Measurements from ENCODE around the gene ACP3.
"Not testable (repeated sequence)": the region's sequence is repeated elsewhere in the genome, so short reads cannot be mapped to it uniquely, and the experiment has no call there.

Gene ACP3

GRCh38 chr3:132288357-132288756, 28.9 kb upstream of the ACP3 start:
- H3K27me3 ChIP-seq (ENCODE audit: control insufficient read depth, insufficient read depth, low read length) = no peaks in the 10 kb centered on the region
- no peak overlapping the region for H3K9ac ChIP-seq (ENCODE audit: low read length)
- peaks cover 13% of the 10 kb centered on the region for H3K9me3 ChIP-seq (ENCODE audit: control insufficient read depth, insufficient read depth, low read depth, low read length)
- no peak overlapping the region for H3K4me3 ChIP-seq (ENCODE audit: low read depth, low read length)
- no peaks in the 10 kb centered on the region for H3K36me3 ChIP-seq (ENCODE audit: control insufficient read depth, insufficient read depth, low read length)
- H3K27ac ChIP-seq (ENCODE audit: low read depth, low read length) = no peak overlapping the region
- H3K4me1 ChIP-seq (ENCODE audit: control insufficient read depth, insufficient read depth, low read length) = peaks cover 30% of the 10 kb centered on the region

DNA sequence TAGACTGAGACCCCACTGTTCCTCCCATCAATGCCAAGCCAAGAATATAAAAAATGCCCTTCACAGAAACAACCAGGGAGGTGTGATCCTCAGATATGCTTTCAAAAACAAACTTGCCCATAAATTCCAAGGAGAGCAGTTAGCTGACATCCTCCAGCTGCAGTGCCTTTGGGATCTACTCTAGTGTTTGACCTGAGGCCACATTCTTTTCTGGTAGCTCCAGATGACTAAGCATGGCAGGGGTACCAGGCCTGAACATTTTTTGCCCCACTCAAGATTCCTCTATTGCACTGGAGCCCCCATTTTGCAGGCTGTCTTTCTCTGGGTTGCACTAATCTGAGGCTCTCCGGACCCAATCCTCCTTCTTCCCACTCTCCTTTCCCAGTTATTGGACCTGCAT, 27.9 kb upstream of the ACP3 start:
- Histone ChIP-seq H3K27me3 (ENCODE audit: control insufficient read depth, insufficient read depth, low read length) (no peaks in the 10 kb centered on the region), H3K27ac (ENCODE audit: low read depth, low read length) (no peak overlapping the region), H3K9ac (ENCODE audit: low read length) (no peak overlapping the region), H3K4me1 (ENCODE audit: control insufficient read depth, insufficient read depth, low read length) (peaks cover 20% of the 10 kb centered on the region), H3K9me3 (ENCODE audit: control insufficient read depth, insufficient read depth, low read depth, low read length) (peaks cover 13% of the 10 kb centered on the region), H3K36me3 (ENCODE audit: control insufficient read depth, insufficient read depth, low read length) (no peaks in the 10 kb centered on the region), H3K4me3 (ENCODE audit: low read depth, low read length) (no peak overlapping the region)

GRCh38 chr3:132290833-132291232, 26.4 kb upstream of the ACP3 start:
- peaks cover 23% of the 10 kb centered on the region for H3K9me3 ChIP-seq (ENCODE audit: control insufficient read depth, insufficient read depth, low read depth, low read length)
- no peaks in the 10 kb centered on the region for H3K27me3 ChIP-seq (ENCODE audit: control insufficient read depth, insufficient read depth, low read length)
- no peaks in the 10 kb centered on the region for H3K36me3 ChIP-seq (ENCODE audit: control insufficient read depth, insufficient read depth, low read length)
- H3K27ac ChIP-seq (ENCODE audit: low read depth, low read length) = no peak overlapping the region
- H3K4me1 ChIP-seq (ENCODE audit: control insufficient read depth, insufficient read depth, low read length) = peaks cover 6% of the 10 kb centered on the region
- H3K9ac ChIP-seq (ENCODE audit: low read length) = no peak overlapping the region
- H3K4me3 ChIP-seq (ENCODE audit: low read depth, low read length) = no peak overlapping the region

- peaks cover 34% of the 10 kb centered on the region for H3K9me3 ChIP-seq (ENCODE audit: control insufficient read depth, insufficient read depth, low read depth, low read length)
- no peaks in the 10 kb centered on the region for H3K4me1 ChIP-seq (ENCODE audit: control insufficient read depth, insufficient read depth, low read length)
- H3K27ac ChIP-seq (ENCODE audit: low read depth, low read length) = no peak overlapping the region
- H3K4me3 ChIP-seq (ENCODE audit: low read depth, low read length) = no peak overlapping the region
- no peak overlapping the region for H3K9ac ChIP-seq (ENCODE audit: low read length)
- H3K27me3 ChIP-seq (ENCODE audit: control insufficient read depth, insufficient read depth, low read length) = no peaks in the 10 kb centered on the region
- no peaks in the 10 kb centered on the region for H3K36me3 ChIP-seq (ENCODE audit: control insufficient read depth, insufficient read depth, low read length)
Observed at GRCh38 chr3:132292042-132292441, 25.2 kb upstream of the ACP3 start.

DNA sequence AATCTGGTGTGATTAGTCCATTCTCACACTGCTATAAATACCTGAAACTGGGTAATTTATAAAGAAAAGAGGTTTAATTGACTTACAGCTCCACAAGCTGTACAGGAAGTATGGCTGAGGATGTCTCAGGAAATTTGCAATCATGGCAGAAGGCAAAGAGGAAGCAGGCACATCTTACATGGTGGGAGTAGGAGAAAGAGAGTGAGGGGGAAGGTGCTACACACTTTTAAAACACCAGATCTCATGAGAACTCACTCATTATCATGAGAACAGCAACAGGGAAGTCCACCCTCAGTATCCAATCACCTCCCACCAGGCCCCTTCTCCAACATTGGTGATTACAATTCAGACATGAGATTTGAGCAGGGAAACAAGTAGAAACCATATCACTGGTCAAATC, 24.0 kb upstream of the ACP3 start:
- no peak overlapping the region for H3K4me3 ChIP-seq (ENCODE audit: low read depth, low read length)
- no peaks in the 10 kb centered on the region for H3K4me1 ChIP-seq (ENCODE audit: control insufficient read depth, insufficient read depth, low read length)
- H3K9ac ChIP-seq (ENCODE audit: low read length) = no peak overlapping the region
- no peaks in the 10 kb centered on the region for H3K27me3 ChIP-seq (ENCODE audit: control insufficient read depth, insufficient read depth, low read length)
- H3K9me3 ChIP-seq (ENCODE audit: control insufficient read depth, insufficient read depth, low read depth, low read length) = peaks cover 27% of the 10 kb centered on the region
- no peaks in the 10 kb centered on the region for H3K36me3 ChIP-seq (ENCODE audit: control insufficient read depth, insufficient read depth, low read length)
- H3K27ac ChIP-seq (ENCODE audit: low read depth, low read length) = no peak overlapping the region

DNA sequence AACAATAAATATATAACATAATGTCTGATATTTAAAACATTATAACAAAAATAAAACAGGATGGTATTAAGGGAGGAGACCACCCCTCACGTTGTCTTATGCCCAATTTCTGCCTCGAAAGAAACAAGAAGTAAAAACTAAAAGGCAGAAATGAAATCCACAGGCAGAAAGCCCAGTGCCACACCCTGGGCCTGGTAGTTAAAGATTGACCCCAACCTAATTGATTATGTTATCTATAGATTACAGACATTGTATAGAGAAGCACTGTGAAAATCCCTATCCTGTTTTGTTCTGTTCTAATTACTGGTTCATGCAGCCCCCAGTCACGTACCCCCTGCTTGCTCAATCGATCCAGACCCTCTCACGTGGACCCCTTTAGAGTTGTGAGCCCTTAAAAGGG, 22.3 kb upstream of the ACP3 start:
- Histone ChIP-seq H3K27ac (ENCODE audit: low read depth, low read length) (no peak overlapping the region), H3K4me1 (ENCODE audit: control insufficient read depth, insufficient read depth, low read length) (no peaks in the 10 kb centered on the region), H3K27me3 (ENCODE audit: control insufficient read depth, insufficient read depth, low read length) (no peaks in the 10 kb centered on the region), H3K9me3 (ENCODE audit: control insufficient read depth, insufficient read depth, low read depth, low read length) (peaks cover 23% of the 10 kb centered on the region), H3K9ac (ENCODE audit: low read length) (no peak overlapping the region), H3K4me3 (ENCODE audit: low read depth, low read length) (no peak overlapping the region), H3K36me3 (ENCODE audit: control insufficient read depth, insufficient read depth, low read length) (no peaks in the 10 kb centered on the region)

- H3K9ac ChIP-seq (ENCODE audit: low read length); H3K36me3 ChIP-seq (ENCODE audit: control insufficient read depth, insufficient read depth, low read length); H3K4me3 ChIP-seq (ENCODE audit: low read depth, low read length); H3K27ac ChIP-seq (ENCODE audit: low read depth, low read length); H3K4me1 ChIP-seq (ENCODE audit: control insufficient read depth, insufficient read depth, low read length); H3K27me3 ChIP-seq (ENCODE audit: control insufficient read depth, insufficient read depth, low read length): not testable (repeated sequence)
- peaks cover 19% of the 10 kb centered on the region for H3K9me3 ChIP-seq (ENCODE audit: control insufficient read depth, insufficient read depth, low read depth, low read length)
Observed at GRCh38 chr3:132303336-132304201, 13.6 kb upstream of the ACP3 start.

DNA sequence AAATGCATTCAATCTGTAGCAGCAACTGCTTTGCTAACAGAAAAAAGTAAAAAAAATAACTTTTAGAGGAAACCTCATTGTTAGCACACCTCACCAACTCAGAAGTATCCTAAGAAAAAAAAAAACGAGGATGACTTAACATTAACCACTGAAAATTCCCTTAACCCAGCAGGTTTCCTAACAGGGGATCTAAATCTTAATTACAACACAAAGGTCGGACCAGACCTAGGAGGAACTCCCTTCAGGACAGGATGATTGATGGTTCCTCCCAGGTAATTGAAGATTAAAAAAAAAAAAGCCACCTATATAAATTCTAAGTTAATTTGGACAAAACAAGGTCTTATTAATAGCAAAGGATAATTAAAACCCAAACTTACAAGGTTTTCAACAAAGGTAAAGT, 12.9 kb upstream of the ACP3 start:
- not testable (repeated sequence) for H3K9ac ChIP-seq (ENCODE audit: low read length); H3K27me3 ChIP-seq (ENCODE audit: control insufficient read depth, insufficient read depth, low read length); H3K4me3 ChIP-seq (ENCODE audit: low read depth, low read length); H3K4me1 ChIP-seq (ENCODE audit: control insufficient read depth, insufficient read depth, low read length); H3K27ac ChIP-seq (ENCODE audit: low read depth, low read length); H3K36me3 ChIP-seq (ENCODE audit: control insufficient read depth, insufficient read depth, low read length)
- H3K9me3 ChIP-seq (ENCODE audit: control insufficient read depth, insufficient read depth, low read depth, low read length) = peaks cover 19% of the 10 kb centered on the region

- not testable (repeated sequence) for H3K4me1 ChIP-seq (ENCODE audit: control insufficient read depth, insufficient read depth, low read length); H3K9ac ChIP-seq (ENCODE audit: low read length); H3K9me3 ChIP-seq (ENCODE audit: control insufficient read depth, insufficient read depth, low read depth, low read length); H3K4me3 ChIP-seq (ENCODE audit: low read depth, low read length); H3K27ac ChIP-seq (ENCODE audit: low read depth, low read length); H3K27me3 ChIP-seq (ENCODE audit: control insufficient read depth, insufficient read depth, low read length); H3K36me3 ChIP-seq (ENCODE audit: control insufficient read depth, insufficient read depth, low read length)
Observed at GRCh38 chr3:132310057-132310456, 7.2 kb upstream of the ACP3 start.

- Histone ChIP-seq H3K36me3 (ENCODE audit: control insufficient read depth, insufficient read depth, low read length) (no peaks in the 10 kb centered on the region), H3K9ac (ENCODE audit: low read length) (no peak overlapping the region), H3K9me3 (ENCODE audit: control insufficient read depth, insufficient read depth, low read depth, low read length) (peaks cover 3% of the 10 kb centered on the region; the same call in 1 of the 2 replicates), H3K4me3 (ENCODE audit: low read depth, low read length) (no peak overlapping the region), H3K27ac (ENCODE audit: low read depth, low read length) (no peak overlapping the region), H3K4me1 (ENCODE audit: control insufficient read depth, insufficient read depth, low read length) (0 out of 2 replicates have a peak, but pooled peaks cover 4% of the 10 kb centered on the region), H3K27me3 (ENCODE audit: control insufficient read depth, insufficient read depth, low read length) (no peaks in the 10 kb centered on the region)
Observed at GRCh38 chr3:132311316-132311715, 5.9 kb upstream of the ACP3 start.

- peaks cover 4% of the 10 kb centered on the region; the same call in 1 of the 2 replicates for H3K4me1 ChIP-seq (ENCODE audit: control insufficient read depth, insufficient read depth, low read length)
- no peak overlapping the region for H3K4me3 ChIP-seq (ENCODE audit: low read depth, low read length)
- H3K9ac ChIP-seq (ENCODE audit: low read length) = no peak overlapping the region
- no peaks in the 10 kb centered on the region for H3K36me3 ChIP-seq (ENCODE audit: control insufficient read depth, insufficient read depth, low read length)
- peaks cover 3% of the 10 kb centered on the region; the same call in 1 of the 2 replicates for H3K9me3 ChIP-seq (ENCODE audit: control insufficient read depth, insufficient read depth, low read depth, low read length)
- no peak overlapping the region for H3K27ac ChIP-seq (ENCODE audit: low read depth, low read length)
- H3K27me3 ChIP-seq (ENCODE audit: control insufficient read depth, insufficient read depth, low read length) = no peaks in the 10 kb centered on the region
Observed at GRCh38 chr3:132311841-132312240, 5.4 kb upstream of the ACP3 start.
